SK-N-MC (cell line): Measurements from ENCODE around the gene UGT1A9.
"Not testable (repeated sequence)": the region's sequence is repeated elsewhere in the genome, so short reads cannot be mapped to it uniquely, and the experiment has no call there.

Source experiments
- EZH2 ChIP-seq: fragments of 200-600 bp; sonication (generic); IDR thresholded peaks from one replicate; pipeline ENCODE4 v1.6.1; 2017; ENCODE audit warnings: antibody characterized with exemption
- POLR2AphosphoS5 ChIP-seq: IDR thresholded peaks from 2 replicates; pipeline ENCODE4 v1.6.1; 2012; ENCODE audit warnings: mild to moderate bottlenecking, low read depth, low read length, borderline replicate concordance

- TF ChIP-seq EZH2, POLR2AphosphoS5: not testable (repeated sequence)
These were observed 15.8 kb upstream of the UGT1A9 start for GRCh38 chr2:233655943-233656342.
